Pulmonary artery endothelial cell (primary cell): Measurements from ENCODE around the gene CDHR2. TPM values are rescaled to one million over a fixed set of nuclear protein-coding genes. Genes with fewer than 3 reads are reported as not detected.

ENCODE experiments used
- DNase-seq: peaks from one replicate; pipeline ENCODE4 v3.0.0-alpha.2; 2011; ENCODE audit warnings: low read depth, low spot score
- total RNA-seq: library from RNA; depleted of rRNA; stranded (reverse); fragments of >200 nt; gene quantifications from 2 replicates; pipeline ENCODE4 v1.2.3, GENCODE V29; 2014

Gene CDHR2
- total RNA-seq, 1 donor from 2014 or later = not detected

DNA sequence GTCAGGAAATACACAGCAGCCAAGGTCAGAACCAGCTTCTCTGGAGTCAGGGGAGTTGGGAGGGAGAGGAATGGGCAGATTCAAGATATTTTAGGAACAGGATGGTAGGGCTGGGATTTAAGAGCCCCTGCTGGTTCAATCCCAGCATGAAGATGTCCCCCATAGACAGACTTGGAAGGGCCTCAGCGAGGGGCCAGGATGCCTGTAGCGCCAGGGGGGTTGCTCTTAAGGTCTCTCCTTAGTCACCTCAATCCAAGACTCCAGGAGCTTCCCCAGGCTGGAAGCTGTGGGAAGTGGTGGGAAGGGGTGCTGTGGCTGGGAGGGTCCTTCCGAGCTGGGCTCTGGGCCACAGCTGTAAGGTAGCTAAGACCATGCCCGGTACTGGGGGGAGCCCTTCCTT is 90.1 kb downstream of the CDHR2 start:
- no peak for DNase-seq

- DNase-seq = no peak
Measured at GRCh38 chr5:176639981-176640380, 90.8 kb downstream of the CDHR2 start.

- DNase-seq = no peak
Measured at GRCh38 chr5:176640616-176641015, 91.5 kb downstream of the CDHR2 start.

- DNase-seq = no peak
Measured at GRCh38 chr5:176642675-176643490, 93.7 kb downstream of the CDHR2 start.

- no peak for DNase-seq
Measured at GRCh38 chr5:176643491-176644219, 94.5 kb downstream of the CDHR2 start.

GRCh38 chr5:176644294-176644693 is 95.2 kb downstream of the CDHR2 start:
- no peak for DNase-seq

GRCh38 chr5:176644878-176645670 is 95.9 kb downstream of the CDHR2 start:
- no peak for DNase-seq

Other genes with a start within 250 kb of the CDHR2 start
- 105 and 110 TPM in 2 replicates for gene KIAA1191, start 187.6 kb upstream of the CDHR2 start, total RNA-seq
- 6.7 and 9.2 TPM in 2 replicates for gene ARL10, start 183.9 kb upstream of the CDHR2 start, total RNA-seq
- 21.7 and 29.3 TPM in 2 replicates for gene NOP16, start 160.7 kb upstream of the CDHR2 start, total RNA-seq
- gene HIGD2A, start 160.6 kb upstream of the CDHR2 start, total RNA-seq = 42.7 and 43.5 TPM in 2 replicates
- 135 and 136 TPM in 2 replicates for gene CLTB, start 132.8 kb upstream of the CDHR2 start, total RNA-seq
- 37.9 and 47.1 TPM in 2 replicates for gene FAF2, start 101.0 kb upstream of the CDHR2 start, total RNA-seq
- gene RNF44, start 11.9 kb upstream of the CDHR2 start, total RNA-seq = 3.2 and 3.5 TPM in 2 replicates
- gene GPRIN1, start 60.8 kb downstream of the CDHR2 start, total RNA-seq = 6.0 and 7.5 TPM in 2 replicates
- gene SNCB, start 81.2 kb downstream of the CDHR2 start, total RNA-seq = 0.07 TPM in 1 of 2 replicates, not detected in the other
- gene EIF4E1B, start 81.3 kb downstream of the CDHR2 start, total RNA-seq = not detected in 2 replicates
- gene TSPAN17, start 98.1 kb downstream of the CDHR2 start, total RNA-seq = 51.3 and 53.8 TPM in 2 replicates